Fibroblast of skin of back (primary cell): ENCODE results near the gene ST3GAL3.
"Not testable (repeated sequence)": the region's sequence is repeated elsewhere in the genome, so short reads cannot be mapped to it uniquely, and the experiment has no call there.

Source experiments
- DNase-seq: peaks from one replicate; pipeline ENCODE4 v3.0.0-alpha.2; 2013

The ST3GAL3 gene

DNA sequence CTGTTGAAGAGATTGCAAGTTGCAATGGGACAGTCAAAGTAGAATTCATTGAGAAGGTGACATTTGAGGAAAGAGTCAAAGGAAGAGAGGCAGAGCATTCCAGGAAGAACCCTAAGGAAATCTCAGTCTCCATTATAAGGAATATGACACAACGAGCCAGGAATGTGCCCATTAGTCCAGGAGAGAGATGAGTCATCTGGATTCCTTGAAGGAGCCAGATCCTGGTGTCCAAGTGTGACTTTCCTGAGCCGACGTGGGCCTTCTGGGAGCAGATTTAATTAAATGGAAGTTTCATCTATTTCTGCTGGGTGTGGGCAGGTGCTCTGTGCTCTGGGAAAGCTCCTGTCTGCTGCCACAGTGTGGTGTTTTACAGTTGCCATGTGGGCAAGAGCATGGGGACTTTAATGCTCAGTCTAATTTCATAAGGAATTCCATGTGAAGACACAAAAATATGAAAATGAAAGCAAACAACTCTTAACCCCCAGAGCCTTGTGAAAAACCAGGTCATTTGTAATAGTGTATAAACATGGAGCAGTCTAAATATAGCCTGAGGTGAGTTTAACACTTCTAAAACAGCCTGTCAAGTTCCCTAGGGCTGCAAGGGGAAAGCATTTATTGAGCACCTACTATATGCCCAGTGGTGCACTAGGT lies 114.8 kb downstream of the ST3GAL3 start:
- DNase-seq, result peak; percentile 97

DNA sequence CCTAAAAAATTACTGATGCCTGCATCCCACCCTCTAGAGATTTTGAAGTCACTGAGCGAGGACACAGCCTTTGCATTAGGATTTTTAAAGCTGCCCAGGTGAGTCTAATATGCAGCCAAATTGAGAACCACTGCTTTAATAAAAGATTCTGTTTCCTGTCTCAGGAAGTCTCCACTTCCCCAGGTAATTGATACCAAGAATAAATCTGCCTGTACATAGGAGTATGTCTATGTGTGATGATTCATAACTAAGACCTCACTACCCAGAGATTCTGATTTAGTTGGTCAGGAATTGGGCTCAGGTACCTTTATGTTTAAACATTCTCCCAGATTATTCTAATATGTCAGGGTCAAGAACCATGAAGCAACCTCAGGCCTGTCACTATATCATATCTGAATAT lies 117.5 kb downstream of the ST3GAL3 start:
- DNase-seq, result no peak

DNA sequence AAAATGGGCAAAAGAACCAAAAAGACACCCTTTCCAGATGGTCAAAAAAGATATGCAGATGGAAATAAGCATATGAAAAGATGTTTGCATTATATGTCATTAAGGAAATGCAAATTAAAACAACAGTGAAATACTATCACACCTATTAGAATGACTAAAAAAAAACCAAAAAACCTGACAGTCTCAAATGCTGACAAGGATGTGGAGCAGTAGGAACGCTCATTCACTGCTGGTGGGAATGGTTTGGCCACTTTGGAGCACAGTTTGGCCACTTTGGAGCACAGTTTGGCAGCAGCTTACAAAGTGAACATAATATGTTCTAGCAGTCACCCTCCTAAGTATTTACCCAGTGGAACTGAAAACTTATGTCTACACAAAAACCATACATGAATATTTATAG lies 121.2 kb downstream of the ST3GAL3 start:
- DNase-seq, result no peak

DNA sequence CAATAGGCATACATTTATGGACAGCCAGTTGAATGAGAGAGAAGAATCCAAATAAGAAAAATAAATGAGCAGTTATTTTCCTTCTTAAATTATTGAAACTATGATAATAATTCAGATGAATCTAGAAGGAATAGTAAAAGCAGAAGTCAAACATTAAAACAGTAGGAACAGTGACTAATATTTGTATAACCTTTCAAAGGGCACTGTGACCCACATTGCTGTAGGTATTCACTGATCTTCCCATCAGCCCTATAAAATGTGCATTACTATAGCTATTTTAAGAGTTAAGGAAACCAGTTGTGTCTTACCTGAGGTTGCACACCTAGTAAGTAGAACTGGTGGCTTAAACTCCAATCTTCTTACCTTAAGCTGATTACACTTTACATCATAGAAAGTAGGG lies 123.5 kb downstream of the ST3GAL3 start:
- no peak for DNase-seq

DNA sequence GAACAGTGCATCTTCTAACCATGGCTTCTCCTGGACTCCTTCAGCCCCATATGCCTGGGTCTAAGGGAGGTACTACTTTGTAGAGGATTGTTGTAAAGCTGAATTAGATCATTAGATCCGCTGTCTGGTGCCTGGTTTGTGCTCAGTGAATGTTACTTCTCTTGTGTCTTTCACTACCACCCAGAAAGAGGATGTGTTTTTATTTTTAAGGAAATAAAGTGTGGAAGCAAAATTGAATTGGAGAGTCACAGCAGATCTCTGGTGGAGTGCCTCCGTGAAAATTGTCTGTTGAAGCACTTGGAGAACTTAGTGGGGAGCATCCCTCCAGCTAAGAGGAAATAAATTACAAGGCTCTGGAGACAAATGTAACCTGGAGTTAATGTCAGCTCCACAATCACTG lies 124.5 kb downstream of the ST3GAL3 start:
- DNase-seq, result no peak

DNA sequence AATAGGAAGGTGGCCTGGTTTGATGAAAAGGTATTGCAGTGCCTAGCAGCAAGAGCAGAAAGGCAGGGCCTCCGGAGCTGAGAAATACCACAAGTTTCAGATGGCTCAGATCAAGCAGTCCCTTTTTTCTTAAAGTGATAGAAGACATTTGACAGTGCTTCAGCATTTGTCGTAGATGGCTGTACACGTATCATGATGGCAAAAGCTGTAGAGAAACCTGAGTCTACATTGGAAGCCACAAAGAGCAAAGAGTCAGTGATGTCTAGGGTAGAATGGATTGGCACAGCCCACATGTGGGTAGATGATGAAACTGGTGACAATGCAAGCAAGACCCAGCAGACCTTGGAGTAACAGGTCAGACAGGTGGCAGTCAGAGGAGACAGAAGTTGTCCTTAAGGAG lies 124.9 kb downstream of the ST3GAL3 start:
- no peak for DNase-seq

DNA sequence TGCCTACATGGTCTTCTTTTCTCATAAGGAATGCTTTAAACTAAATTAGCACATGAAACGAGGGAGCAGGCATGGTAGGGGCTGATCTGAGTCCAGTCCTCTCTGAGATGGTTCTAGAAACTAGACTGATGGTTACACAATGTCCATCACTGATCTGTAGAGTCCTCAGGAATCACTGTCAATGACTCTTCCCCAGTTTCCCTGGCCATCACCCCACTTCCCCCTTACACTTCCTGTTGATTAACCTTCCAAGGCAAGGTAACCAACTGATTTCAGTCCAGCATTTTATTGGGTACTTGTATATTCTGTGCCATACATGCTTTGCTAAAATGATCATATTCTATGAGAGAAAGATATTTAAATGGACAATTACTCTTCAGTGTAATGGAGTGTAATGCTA lies 125.7 kb downstream of the ST3GAL3 start:
- no peak for DNase-seq

DNA sequence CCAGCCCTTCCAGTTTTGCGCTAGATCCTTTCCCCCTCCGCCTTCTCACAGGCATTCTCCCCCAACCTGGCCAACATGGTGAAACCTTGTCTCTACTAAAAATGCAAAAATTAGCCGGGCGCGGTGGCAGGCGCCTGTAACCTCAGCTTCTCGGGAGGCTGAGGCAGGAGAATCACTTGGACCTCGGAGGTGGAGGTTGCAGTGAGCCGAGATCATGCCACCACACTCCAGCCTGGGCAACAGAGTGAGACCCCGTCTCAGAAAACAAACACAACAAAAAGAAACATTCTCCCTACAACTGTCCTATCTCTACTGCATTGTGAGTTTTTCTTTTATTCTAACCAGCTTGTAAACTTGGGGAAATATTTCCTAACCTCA lies 126.6 kb downstream of the ST3GAL3 start:
- not testable (repeated sequence) for DNase-seq

DNA sequence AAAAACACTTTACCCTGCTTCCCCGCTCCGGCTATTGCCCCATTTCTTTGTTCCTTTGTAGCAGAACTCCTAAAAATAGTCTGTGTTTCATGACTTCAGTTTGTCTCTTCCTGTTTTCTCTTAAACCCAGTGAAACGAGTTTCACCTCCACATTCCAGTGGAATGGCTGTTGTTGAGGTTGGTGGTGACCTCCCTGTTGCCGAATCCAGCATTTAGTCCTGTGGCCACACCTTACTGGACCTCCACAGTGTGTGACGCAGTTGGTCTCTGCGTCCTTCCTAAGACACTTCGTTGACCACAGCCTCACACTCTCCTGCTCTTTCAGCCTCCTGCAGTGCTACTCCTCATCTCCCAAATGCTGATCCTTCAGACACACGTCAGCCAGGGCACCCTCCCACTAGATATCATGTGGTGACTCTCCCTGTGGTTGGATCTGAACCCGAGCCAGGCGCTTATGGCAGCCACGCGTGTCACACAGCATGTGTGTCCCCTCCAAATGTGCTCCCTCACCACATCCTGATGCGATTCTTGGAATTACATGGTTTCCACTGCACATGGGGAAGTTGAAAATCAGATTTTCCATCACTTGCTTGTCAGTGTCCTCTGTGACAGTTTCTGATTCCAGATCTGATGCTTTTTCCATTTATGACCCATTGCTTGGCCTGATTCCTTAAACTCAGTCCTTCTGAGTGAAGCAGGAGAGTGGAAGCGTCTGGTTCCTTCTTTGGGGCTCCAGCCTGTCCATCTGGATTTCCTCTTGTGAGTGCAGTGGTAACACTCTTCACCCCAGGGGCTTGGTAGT lies 127.1 kb downstream of the ST3GAL3 start:
- DNase-seq, result peak; percentile 84

DNA sequence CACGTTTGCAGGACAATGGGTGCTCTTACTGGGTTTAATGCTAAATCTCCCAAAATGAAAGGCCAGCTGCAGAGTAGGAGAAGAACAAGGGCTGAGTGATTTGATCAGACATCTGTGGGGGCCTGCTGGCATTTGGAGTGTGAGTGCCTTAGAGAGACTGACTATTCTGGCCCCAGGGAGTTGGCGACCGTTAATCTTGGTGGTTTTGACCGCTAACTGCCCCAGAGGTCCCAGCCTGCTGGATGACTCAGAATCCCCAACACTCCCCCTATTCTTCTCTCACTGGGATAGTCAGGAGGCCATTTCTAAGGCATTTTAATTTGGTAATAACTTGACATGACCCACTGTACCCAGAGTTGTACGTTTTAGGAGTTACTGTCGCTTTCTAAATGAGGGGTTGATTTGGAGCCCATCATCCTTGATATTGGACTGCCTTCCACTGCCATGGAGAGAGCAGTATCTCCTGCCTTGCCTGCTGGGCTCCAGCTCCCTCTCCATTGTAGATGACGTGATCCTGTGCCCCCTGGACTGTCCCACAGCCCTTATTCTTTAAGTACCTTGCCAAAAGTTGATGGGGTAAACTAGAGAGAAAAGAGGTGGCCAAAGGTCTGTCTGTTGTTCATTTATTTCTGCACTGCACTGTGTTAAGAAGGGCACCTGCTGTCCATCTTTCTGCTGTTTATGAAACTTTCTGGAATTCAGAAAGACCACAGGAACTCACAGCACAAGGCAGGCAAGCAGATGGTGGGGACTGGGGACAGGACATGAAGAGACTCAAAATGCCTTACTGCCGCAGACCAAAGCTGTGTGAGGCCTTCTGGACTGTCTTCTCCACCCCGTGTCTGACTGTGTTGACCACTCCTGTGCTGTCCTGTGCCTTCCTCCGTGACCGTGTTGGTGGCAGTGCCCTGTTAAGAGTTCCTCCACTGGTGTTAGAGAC lies 128.0 kb downstream of the ST3GAL3 start:
- DNase-seq, result peak; percentile 93

DNA sequence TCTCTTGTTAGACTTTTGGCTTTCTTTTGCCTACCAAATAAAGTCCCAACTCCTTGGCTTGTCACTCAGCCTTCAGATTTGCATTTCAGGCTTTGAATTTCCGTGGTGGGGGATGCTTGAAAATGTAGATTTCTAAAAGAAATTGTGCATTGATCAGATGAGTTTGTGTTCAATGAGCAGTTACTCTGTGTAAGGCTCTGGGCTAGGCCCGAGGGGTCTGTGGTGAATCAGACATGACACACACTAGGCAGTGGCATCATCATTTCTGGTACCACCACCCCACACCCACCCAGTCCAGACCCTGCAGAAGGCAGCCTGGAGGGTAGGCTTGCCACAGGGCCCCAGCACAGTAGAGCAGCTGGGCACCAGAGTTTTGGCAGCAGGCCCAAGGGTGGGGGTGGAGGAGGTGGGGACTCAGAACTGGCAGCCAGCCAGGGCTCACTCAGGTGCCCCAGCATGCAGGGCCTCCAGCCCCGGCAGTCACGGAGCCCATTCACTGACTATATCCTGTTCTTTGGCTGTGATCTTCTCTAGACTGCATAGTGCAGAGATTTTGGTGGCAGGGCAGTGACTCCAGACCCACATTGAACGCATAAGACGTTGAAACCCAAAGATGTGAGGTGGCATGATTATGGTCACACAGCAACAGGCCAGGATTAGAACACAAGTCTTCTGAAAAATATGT lies 129.1 kb downstream of the ST3GAL3 start:
- no peak for DNase-seq

DNA sequence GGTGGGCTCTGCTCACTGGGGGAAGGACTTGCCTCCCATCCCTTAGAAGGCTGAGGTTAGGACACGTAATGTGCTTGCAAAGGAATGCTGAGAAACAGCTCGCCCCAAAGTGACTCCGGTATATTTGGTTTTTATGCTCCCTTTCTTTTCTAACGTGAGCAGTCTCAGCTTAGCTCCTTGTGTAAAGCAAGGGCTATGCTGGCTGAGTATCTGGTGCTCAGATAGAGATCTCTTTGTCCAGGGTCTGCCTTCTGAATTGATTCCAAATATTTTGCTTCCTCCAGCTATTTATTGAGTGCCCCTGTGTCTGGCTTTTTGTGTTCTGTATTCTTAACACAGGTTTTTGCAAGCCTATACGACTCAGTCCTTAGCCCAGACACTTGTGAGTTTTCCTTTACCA lies 131.7 kb downstream of the ST3GAL3 start:
- no peak for DNase-seq

DNA sequence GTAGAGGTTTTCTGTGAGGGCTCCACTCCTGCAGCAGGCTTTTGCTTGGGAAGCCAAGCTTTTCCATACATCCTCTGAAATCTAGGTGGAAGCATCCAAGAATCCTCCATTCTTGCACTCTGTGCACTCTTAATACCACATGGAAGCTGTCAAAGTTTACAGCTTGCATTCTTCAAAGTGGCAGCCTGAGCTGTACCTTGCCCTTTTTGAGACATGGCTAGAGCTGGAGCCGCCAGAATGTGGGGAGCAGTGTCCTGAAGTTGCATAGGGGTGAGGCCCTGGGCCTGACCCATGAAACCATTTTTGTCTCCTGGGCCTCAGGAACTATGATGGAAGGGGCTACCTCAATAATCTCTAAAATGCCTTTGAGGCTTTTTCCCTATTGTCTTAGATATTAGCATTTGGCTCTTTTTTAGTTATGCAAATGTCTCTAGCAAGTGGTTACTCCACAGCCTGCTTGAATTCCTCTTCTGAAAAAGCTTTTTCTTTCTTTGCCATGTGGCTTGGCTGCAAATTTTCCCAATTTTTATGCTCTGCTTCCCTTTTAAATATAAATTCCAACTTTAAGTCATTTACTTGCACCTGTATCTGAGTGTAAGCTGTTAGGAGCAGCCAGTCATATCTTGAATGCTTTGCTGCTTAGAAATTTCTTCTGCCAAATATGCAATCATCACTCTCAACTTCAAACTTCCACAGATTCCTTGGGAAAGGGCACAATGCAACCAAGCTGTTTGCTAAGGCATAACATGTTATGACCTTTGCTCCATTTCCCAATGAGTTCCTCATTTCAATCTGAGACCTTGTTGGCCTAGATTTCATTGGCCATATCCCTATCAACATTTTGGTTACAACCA lies 134.2 kb downstream of the ST3GAL3 start:
- no peak for DNase-seq

DNA sequence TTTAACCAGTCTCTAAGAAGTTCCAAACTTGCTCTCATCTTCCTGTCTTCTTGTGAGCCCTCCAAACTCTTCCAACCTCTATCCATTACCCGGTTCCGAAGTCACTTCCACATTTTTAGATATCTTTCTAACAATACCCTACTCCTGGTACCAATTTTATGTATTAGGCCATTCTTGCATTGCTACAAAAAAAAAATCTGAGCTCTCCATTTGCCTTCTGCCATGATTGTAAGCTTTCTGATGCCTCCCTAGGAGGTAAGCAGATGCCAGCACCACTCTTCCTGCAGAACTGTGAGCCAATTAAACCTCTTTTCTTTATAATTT lies 134.8 kb downstream of the ST3GAL3 start:
- no peak for DNase-seq

DNA sequence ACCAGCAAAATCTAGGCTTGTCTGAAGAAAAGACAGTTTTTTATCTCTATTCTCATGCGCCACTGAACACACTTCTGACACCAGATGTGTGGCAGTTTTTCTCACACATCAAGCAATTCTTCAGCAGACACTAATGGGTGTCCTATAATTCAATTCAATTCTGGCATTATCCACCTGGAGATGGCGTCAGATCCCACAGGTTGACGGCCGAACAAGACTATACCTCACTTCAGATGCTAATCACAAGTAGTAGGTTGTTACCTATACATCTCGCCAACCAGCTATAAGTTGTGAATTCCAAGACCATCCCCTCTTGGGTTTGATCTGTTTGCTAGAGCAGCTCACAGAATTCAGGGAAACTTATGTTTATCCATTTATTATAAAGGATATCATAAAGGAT lies 136.3 kb downstream of the ST3GAL3 start:
- DNase-seq, result no peak

DNA sequence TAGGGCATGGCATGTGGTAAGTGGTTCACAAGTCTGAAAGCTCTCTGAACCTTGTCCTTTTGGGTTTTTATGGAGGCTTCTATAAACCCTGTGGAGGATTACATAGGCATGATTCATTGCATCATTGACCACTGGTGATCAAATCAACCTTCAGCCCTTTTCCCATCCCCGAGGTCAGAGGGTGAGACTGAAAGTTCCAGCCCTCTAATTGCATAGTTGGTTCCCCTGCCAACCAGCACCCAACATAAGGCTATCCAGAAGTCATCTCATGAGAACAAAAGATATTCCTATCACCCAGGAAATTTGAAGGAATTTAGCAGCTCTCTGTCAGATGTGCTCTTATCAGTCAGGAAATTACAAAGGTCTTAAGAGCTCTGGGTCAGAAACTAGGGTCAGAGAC lies 136.8 kb downstream of the ST3GAL3 start:
- no peak for DNase-seq

DNA sequence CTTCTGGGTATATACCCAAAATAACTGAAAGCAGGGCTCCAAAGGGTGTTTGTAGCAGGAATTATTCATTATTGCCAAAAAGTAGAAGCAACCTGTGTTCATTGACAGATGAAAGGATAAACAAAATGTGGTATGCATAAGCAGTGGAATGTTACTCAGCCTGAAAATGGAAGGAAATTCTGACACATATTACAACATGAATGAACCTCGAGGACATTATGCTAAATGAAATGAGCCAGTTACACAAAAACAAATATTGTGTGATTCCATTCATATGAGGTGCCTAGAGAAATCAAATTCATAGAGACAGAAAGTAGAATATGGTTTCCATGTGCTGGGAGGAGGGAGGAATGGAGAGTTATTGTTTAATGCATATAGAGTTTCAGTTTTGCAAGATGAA lies 140.0 kb downstream of the ST3GAL3 start:
- DNase-seq, result no peak

DNA sequence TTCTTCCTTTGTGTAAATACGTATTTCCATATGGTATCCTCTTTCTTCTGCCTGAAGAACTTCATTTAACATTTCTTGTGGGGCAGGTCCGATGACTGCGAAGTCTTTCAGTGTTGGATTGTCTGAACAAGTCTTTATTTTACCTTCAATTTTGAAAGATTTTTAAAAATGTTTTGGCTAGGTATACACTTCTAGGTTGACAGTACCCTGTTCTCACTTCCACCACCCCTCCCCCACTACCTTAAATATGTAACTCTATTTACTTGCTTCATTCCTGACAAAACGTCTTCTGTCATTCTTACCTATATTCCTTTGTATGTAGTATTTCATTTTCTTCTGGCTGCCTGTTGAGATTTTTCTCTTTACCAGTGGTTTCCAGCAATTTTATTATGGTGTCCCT lies 140.5 kb downstream of the ST3GAL3 start:
- no peak for DNase-seq

DNA sequence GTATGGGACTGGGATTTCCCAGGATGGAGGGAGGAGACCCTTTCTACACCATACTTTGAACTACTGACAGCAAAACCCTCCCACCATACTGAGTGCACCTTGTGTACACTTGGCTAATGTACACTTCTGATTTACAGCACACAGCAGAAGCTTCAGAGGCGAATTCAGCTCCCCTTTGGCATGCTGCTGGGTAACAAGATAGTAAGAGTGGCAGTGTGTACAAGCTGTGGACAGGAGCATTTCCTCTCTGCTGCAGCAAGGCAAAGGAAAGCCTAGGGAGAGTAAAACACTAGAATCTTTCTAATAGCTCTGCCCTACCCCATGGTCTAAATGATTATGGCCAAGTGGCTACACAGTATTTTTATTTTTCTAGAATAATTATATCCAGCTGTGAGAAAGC lies 142.3 kb downstream of the ST3GAL3 start:
- no peak for DNase-seq

DNA sequence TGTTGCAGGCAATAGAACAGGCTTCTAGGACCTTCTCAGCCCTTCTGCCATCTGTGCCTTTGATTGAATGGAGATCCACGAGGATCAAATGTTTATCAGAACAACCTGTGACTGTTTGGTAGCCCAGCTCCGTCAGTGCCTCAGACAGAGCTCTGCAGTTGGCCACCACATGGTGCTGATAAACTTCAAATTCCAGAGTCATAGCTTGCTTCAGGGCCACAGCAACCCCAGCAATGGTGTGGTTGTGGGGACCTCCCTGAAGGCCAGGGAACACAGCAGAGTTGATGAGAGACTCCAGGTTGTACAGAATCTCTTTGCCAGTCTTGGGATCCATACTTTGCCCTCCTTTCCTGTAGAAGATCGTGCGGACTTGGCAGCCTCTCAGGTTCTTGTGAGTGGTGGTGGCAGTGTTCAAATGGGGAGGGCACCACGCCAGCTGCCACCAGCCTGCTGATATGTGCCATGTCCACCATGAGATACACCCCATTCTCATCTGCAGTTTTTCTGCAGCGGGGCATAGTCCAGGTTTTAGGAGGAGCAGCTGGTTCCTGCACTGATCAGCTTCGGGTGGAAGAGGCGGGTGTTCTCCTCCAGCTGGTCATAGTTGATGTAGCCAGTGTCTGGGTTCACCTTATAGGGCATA lies 143.4 kb downstream of the ST3GAL3 start:
- no peak for DNase-seq

DNA sequence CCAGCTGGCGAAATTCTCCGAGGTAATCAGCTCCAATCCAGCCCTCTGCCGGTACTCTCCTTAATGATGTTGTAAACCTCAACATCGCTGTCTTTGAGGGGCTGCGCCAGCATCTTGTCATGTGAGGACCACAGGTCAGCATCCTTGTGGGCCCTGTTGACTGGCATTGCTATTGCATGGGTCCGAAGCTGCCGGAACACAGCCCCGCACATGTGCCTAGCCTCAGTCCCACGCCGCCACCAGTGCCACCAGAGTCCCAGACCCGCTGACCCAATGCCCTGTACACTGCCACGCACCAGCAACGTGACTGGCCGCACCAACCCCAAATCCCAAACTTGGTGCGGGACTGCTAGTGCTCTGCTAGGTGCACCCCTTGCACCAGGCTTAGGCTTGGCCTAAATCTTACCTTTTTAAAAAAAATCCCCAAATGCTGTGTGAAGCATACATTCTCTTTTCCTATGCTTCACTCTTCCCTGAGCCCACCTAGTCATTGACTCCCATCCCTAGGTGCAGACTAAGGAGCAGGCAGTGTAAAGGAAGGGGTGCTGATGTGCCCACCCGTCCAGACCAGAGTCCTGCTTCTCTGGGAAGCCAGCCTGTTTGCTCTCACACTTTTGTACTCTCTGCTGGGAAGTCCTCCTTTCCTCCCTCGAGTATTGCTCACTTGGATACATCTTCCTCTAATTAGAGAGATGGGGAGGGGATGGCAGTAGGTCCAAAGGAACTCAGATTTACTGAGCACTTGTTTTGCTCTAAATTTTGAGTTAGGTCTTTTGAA lies 144.4 kb downstream of the ST3GAL3 start:
- DNase-seq, result no peak
